SU-DHL-6 (cell line): ENCODE data around the gene DNM2.

ENCODE experiments used
- EZH2phosphoT487 ChIP-seq: fragments of 200-600 bp; sonication (generic), shearing (Covaris generic); conservative IDR thresholded peaks from 2 replicates; pipeline ENCODE4 v1.6.1; 2018; ENCODE audit warnings: mild to moderate bottlenecking, antibody characterized with exemption, low read length, moderate library complexity, mixed read lengths
- TF ChIP-seq, protein P1 (sequence below): fragments of 200-600 bp; sonication (generic); IDR thresholded peaks from one replicate; pipeline ENCODE4 v1.5.1; 2017; ENCODE audit warnings: antibody characterized with exemption, mild to moderate bottlenecking, low read length, moderate library complexity; ENCODE audit not compliant: insufficient read depth, poor library complexity, severe bottlenecking

DNA sequence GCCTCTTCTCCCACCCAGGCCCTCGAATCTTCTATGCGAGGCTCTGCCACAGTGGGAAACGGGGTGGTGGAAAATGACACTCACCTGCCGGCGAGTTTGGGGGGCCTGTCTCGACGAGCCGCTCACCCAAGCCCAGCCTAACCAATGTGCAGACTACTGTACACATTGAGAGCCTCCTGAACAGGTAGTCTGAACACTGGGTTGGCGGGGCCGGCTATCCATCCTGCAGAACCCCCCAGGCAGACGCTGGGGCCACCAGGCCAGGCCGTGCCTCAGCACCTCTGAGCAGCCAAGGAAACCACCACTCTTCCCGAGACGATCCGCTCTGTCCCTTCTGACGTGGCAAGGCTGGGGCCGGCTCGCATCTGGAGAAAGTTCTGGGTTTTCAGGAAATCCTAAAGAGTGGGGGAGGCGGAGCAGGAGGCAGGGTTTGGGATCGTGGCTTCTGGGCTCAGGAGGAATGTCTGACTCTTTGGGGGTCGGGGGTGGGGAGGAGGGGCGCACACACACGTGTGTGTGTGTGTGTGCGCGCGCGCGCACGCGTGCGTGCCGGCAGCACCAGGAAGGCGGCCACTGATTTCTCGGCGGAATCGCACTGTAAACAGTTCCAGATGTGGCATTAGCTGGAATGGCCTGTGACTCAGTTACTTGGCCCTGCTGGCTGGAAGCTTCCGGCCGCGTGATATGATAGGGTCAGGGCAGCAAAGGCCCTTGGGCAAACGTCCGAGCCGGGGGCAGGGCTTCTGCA, 99.6 kb downstream of the DNM2 start:
- TF ChIP-seq, protein P1, sequence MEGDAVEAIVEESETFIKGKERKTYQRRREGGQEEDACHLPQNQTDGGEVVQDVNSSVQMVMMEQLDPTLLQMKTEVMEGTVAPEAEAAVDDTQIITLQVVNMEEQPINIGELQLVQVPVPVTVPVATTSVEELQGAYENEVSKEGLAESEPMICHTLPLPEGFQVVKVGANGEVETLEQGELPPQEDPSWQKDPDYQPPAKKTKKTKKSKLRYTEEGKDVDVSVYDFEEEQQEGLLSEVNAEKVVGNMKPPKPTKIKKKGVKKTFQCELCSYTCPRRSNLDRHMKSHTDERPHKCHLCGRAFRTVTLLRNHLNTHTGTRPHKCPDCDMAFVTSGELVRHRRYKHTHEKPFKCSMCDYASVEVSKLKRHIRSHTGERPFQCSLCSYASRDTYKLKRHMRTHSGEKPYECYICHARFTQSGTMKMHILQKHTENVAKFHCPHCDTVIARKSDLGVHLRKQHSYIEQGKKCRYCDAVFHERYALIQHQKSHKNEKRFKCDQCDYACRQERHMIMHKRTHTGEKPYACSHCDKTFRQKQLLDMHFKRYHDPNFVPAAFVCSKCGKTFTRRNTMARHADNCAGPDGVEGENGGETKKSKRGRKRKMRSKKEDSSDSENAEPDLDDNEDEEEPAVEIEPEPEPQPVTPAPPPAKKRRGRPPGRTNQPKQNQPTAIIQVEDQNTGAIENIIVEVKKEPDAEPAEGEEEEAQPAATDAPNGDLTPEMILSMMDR, result no peak
- TF ChIP-seq EZH2phosphoT487, result no peak
